Upper lobe of left lung (tissue), 6 donors: ENCODE results near the gene ITGA11. TPM values are rescaled to one million over a fixed set of nuclear protein-coding genes. Genes with fewer than 3 reads are reported as not detected.

Experiments used
- ATAC-seq, 2 donors: fragments of 200-7000 bp; cut with Tn5 transposase; one replicate each; pipeline ENCODE4 v1.9.1; 2022; ENCODE audit warnings: mild to moderate bottlenecking in 2 of 2, moderate library complexity in 2 of 2; ENCODE audit not compliant: low FRiP score in 2 of 2
- DNase-seq, 2 donors: peaks; one replicate each; pipeline ENCODE4 v3.0.0-alpha.2; 2019 to 2020
- H3K27ac ChIP-seq, 4 donors: fragments of 200-600 bp; sonication (generic); one replicate each; pipeline ENCODE4 v1.5.1; 2016 to 2019
- H3K27me3 ChIP-seq, 4 donors: fragments of 200-600 bp; sonication (generic); one replicate each; pipeline ENCODE4 v1.5.1; 2017 to 2019
- H3K36me3 ChIP-seq, 4 donors: fragments of 200-600 bp; sonication (generic); one replicate each; pipeline ENCODE4 v1.5.1; 2016 to 2019
- H3K4me1 ChIP-seq, 4 donors: fragments of 200-600 bp; sonication (generic); one replicate each; pipeline ENCODE4 v1.5.1; 2018 to 2019
- H3K4me3 ChIP-seq, 4 donors: fragments of 200-600 bp; sonication (generic); one replicate each; pipeline ENCODE4 v1.5.1; 2017 to 2019; ENCODE audit warnings: mild to moderate bottlenecking in 2 of 4, moderate library complexity in 1 of 4
- H3K9me3 ChIP-seq, 4 donors: fragments of 200-600 bp; sonication (generic); one replicate each; pipeline ENCODE4 v1.5.1; 2018 to 2019
- EP300 ChIP-seq, 4 donors: sonication (generic); formaldehyde crosslinking; IDR thresholded peaks; one replicate each; pipeline ENCODE4 v1.5.1; 2017; ENCODE audit warnings: antibody characterized with exemption in 4 of 4, control low read depth in 2 of 4
- POLR2A ChIP-seq, 4 donors: fragments of 450-650 bp; IDR thresholded peaks; one replicate each; pipeline ENCODE4 v1.5.1; 2016 to 2017; ENCODE audit warnings: antibody characterized with exemption in 4 of 4, mild to moderate bottlenecking in 2 of 4
- POLR2AphosphoS5 ChIP-seq, 2 donors: sonication (generic); formaldehyde crosslinking; IDR thresholded peaks; one replicate each; pipeline ENCODE4 v1.5.1; 2017; ENCODE audit warnings: antibody characterized with exemption in 2 of 2
- WGBS, 2 donors: methylation state at CpG; one replicate each; pipeline ENCODE4 v1.1.5; 2017 to 2018; 5-methylcytosine and 5-hydroxymethylcytosine counted together
- total RNA-seq, 6 donors: library from RNA; depleted of rRNA in 4 of 6; stranded (reverse); fragments of >200 nt in 4 of 6; gene quantifications; one replicate each; pipeline versions ENCODE4 v1.1.0 to v1.2.1, GENCODE V29; 2016 to 2021
- TF ChIP-seq, protein P1 (sequence below), 6 experiments: fragments of 450-650 bp in 4 of 6; fragments of 200-600 bp in 2 of 6; sonication (generic) in 2 of 6; IDR thresholded peaks; one replicate each; pipeline ENCODE4 v1.5.1; 2016 to 2019; ENCODE audit warnings: antibody characterized with exemption in 6 of 6
- donor health status: DM: no; HTN: no; CAD: no; lungs with moderate emphysema.
- donor health status: DM: no; HTN: yes; CAD: no; lungs with severe emphysema.

Gene ITGA11
- total RNA-seq, 6 donors from 2014 or later, result 0.49 to 6.9 (median 1.4) TPM

DNA sequence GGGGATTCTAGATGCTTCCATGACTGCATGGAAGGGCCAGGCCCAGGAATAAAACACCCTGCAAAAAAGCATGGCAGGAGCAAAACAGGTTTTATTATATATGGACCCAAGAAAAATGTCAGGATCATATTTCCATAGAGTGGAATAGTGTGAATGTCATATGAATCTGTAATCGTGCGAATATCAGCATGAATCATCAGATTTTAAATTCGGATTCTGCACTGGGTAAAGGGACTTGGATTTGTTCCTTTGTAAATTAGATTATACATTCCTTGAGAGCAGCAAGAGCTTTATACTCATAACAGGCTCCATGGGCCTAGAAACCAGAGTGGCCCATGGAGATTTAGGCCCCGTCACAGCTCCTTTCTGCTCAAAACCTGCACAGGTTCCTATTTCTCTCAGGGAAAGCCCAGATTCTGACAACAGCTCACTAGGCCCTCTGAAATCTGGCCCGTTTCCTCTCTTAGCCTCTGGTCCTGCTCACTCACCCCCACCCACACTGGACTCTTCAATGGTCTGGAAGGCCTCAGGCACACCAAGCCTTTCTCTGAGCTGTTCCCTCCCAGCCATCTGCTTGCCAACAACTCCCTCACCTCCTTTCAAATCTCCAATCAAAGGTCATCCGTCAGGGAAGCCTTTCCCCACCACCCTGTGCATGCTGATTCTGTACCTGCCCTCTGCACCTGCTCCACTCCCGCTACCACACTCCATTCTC, 78.4 kb downstream of the ITGA11 start:
- 91% methylated on average over 7 of the region's 7 CpGs for WGBS, 2 donors
- Histone ChIP-seq H3K4me3 (no peak overlapping the region), H3K36me3 (no peaks in the 10 kb centered on the region), H3K27ac (no peak overlapping the region), H3K9me3 (peaks cover 0 to 9% (median 3%) of the 10 kb centered on the region in 4 donors), H3K4me1 (peaks cover 0 to 8% (median 3%) of the 10 kb centered on the region in 4 donors), H3K27me3 (no peaks in the 10 kb centered on the region)
- no peak for TF ChIP-seq POLR2A (IDR thresholded peaks at IDR 0.05)
- no peak for TF ChIP-seq POLR2AphosphoS5 (IDR thresholded peaks at IDR 0.05)
- TF ChIP-seq, protein P1, sequence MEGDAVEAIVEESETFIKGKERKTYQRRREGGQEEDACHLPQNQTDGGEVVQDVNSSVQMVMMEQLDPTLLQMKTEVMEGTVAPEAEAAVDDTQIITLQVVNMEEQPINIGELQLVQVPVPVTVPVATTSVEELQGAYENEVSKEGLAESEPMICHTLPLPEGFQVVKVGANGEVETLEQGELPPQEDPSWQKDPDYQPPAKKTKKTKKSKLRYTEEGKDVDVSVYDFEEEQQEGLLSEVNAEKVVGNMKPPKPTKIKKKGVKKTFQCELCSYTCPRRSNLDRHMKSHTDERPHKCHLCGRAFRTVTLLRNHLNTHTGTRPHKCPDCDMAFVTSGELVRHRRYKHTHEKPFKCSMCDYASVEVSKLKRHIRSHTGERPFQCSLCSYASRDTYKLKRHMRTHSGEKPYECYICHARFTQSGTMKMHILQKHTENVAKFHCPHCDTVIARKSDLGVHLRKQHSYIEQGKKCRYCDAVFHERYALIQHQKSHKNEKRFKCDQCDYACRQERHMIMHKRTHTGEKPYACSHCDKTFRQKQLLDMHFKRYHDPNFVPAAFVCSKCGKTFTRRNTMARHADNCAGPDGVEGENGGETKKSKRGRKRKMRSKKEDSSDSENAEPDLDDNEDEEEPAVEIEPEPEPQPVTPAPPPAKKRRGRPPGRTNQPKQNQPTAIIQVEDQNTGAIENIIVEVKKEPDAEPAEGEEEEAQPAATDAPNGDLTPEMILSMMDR (IDR thresholded peaks at IDR 0.05), result no peak
- TF ChIP-seq EP300 (IDR thresholded peaks at IDR 0.05), result no peak
- ATAC-seq (no peak), DNase-seq (no peak)

DNA sequence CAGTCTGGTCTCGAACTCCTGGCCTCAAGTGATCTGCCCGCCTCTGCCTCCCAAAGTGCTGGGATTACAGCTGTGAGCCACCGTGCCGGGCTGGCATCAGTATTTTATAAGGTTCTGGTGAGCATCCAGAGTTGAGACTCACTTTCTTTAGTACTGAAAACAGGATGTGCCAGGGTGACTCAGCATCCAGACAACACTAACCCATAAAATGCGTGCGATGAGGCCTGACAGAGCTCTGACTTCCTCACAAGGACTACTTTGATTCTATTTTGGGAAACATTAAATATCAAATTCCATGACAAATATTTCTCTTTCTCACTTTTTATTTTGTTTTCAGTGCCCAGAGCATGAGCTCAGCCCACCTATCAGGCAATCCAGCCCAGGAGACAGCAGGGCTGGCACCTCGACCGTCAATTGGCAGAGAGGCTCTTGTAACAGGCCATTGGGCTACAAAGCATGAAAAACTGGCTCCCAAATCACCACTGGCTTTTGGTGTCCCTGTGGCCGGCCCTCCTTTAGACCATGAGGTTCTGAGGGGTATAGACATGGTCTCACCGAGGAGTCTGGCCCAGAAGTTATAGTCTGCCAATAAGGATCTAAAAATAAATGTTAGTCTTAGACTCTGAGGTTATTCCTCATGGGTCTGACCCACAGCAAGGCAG, 79.4 kb downstream of the ITGA11 start:
- Histone ChIP-seq H3K9me3 (peaks cover 0 to 9% (median 3%) of the 10 kb centered on the region in 4 donors), H3K4me1 (peaks cover 0 to 8% (median 3%) of the 10 kb centered on the region in 4 donors), H3K4me3 (no peak overlapping the region), H3K27ac (peak overlapping the region in 2 of 4 donors; percentile 60 to 68), H3K27me3 (no peaks in the 10 kb centered on the region), H3K36me3 (no peaks in the 10 kb centered on the region)
- 63 to 64% methylated on average over 6 to 10 of the region's 10 CpGs for WGBS, 2 donors
- DNase-seq (peak in 1 of 2 donors; percentile 56), ATAC-seq (peak in 1 of 2 donors; percentile 46)
- TF ChIP-seq EP300 (IDR thresholded peaks at IDR 0.05), result peak in 1 of 4 donors; percentile 20
- TF ChIP-seq, protein P1 (IDR thresholded peaks at IDR 0.05), result no peak

DNA sequence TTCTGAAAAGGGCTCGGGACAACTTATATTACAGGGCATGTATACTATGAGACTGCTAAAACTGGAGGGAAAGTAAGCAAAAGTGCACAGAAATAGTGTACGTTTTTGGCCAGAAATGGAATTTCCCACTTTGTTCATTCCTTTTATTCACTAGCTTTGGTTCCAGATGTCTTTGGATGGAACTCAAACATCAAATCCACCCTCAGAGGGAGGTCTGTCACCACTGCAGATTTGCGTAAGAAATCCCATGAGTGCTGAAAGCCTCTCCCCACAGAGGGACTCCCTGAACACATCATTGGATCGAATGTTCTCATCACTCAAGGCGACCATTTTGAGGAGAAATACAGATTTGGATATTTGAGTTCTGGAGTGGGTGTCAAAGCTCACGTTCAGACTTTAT, 82.8 kb downstream of the ITGA11 start:
- Histone ChIP-seq H3K9me3 (no peaks in the 10 kb centered on the region), H3K36me3 (no peaks in the 10 kb centered on the region), H3K4me3 (no peak overlapping the region), H3K27ac (no peak overlapping the region), H3K27me3 (no peaks in the 10 kb centered on the region), H3K4me1 (peaks cover 0 to 8% (median 3%) of the 10 kb centered on the region in 4 donors)
- TF ChIP-seq POLR2A (IDR thresholded peaks at IDR 0.05) (no peak), EP300 (IDR thresholded peaks at IDR 0.05) (no peak), POLR2AphosphoS5 (IDR thresholded peaks at IDR 0.05) (no peak)
- TF ChIP-seq, protein P1 (IDR thresholded peaks at IDR 0.05), result no peak
- no peak for DNase-seq
- ATAC-seq, result no peak
- WGBS, 2 donors, result 65 to 83% methylated on average over 6 of the region's 6 CpGs

DNA sequence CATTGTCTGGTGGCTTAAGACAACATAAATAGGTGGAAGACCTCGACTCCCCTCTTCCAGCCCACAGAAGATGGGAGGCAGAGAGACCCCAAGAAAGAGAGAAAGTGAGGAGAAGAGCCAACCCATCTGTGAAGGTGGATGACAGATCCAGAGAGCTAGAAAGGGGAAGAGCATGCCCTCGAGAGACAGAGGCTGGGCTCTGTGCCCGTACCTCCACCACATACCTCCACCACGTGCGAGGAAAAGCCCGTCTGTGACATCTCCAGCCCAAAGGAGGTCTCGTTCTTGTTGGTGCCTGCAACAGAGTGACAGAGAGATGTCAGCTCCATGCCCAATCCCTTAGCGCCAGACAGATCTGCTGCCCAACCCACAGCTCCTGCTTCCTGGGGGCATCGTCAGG, 83.4 kb downstream of the ITGA11 start:
- no peaks in the 10 kb centered on the region for H3K27me3 ChIP-seq
- H3K9me3 ChIP-seq, result no peaks in the 10 kb centered on the region
- no peak overlapping the region for H3K27ac ChIP-seq
- H3K36me3 ChIP-seq, result no peaks in the 10 kb centered on the region
- H3K4me1 ChIP-seq, result peaks cover 0 to 8% (median 3%) of the 10 kb centered on the region in 4 donors
- WGBS, 2 donors, result 66 to 74% methylated on average over 7 to 9 of the region's 9 CpGs
- TF ChIP-seq EP300 (IDR thresholded peaks at IDR 0.05) (no peak), POLR2A (IDR thresholded peaks at IDR 0.05) (no peak), POLR2AphosphoS5 (IDR thresholded peaks at IDR 0.05) (no peak)
- TF ChIP-seq, protein P1 (IDR thresholded peaks at IDR 0.05), result no peak
- DNase-seq (no peak), ATAC-seq (no peak)
- no peak overlapping the region for H3K4me3 ChIP-seq
